HUES64 (cell line): Measurements from ENCODE around the gene LASP1.
"Not testable (repeated sequence)": the region's sequence is repeated elsewhere in the genome, so short reads cannot be mapped to it uniquely, and the experiment has no call there.

ENCODE experiments used
- H3K27ac ChIP-seq: 2 replicates; pipeline ENCODE4 v1.7.0; 2013; ENCODE audit warnings: low read depth, low read length, inconsistent platforms
- H3K27me3 ChIP-seq: 2 replicates; pipeline ENCODE4 v1.6.1; 2013; ENCODE audit warnings: mild to moderate bottlenecking, low read length; ENCODE audit not compliant: insufficient read depth
- H3K36me3 ChIP-seq: 2 replicates; pipeline ENCODE4 v1.6.1; 2013; ENCODE audit warnings: mild to moderate bottlenecking, low read length; ENCODE audit not compliant: insufficient read depth
- H3K4me1 ChIP-seq: 2 replicates; pipeline ENCODE4 v1.6.1; 2013; ENCODE audit warnings: mild to moderate bottlenecking, low read length, moderate library complexity; ENCODE audit not compliant: insufficient read depth
- H3K4me3 ChIP-seq: 2 replicates; pipeline ENCODE4 v1.5.1; 2013; ENCODE audit warnings: mild to moderate bottlenecking, low read length, moderate library complexity
- H3K9ac ChIP-seq: 2 replicates; pipeline ENCODE4 v1.6.1; 2013; ENCODE audit warnings: mild to moderate bottlenecking, low read depth, low read length
- H3K9me3 ChIP-seq: 2 replicates; pipeline ENCODE4 v1.6.1; 2013; ENCODE audit warnings: low read depth, low read length; ENCODE audit not compliant: insufficient read depth
- WGBS: fragments of 150-250, 120-280 bp; methylation state at CpG from one replicate; pipeline ENCODE4 v1.1.7; 2013; ENCODE audit warnings: missing lambda C conversion rate; 5-methylcytosine and 5-hydroxymethylcytosine counted together

LASP1 gene

GRCh38 chr17:38921756-38922411 lies 52.0 kb downstream of the LASP1 start:
- Histone ChIP-seq H3K27me3 (no peaks in the 10 kb centered on the region), H3K4me1 (peaks cover 18% of the 10 kb centered on the region; the same call in 1 of the 2 replicates), H3K4me3 (no peak overlapping the region), H3K36me3 (peaks cover 26% of the 10 kb centered on the region), H3K9me3 (no peaks in the 10 kb centered on the region), H3K27ac (peak overlapping the region; percentile 78; the same call in 1 of the 2 replicates), H3K9ac (no peak overlapping the region)
- 86% methylated on average over 13 of the region's 13 CpGs for WGBS

GRCh38 chr17:38922538-38923297 lies 52.9 kb downstream of the LASP1 start:
- Histone ChIP-seq H3K36me3 (peaks cover 18% of the 10 kb centered on the region), H3K4me3 (no peak overlapping the region), H3K27ac (peak overlapping the region; percentile 78), H3K4me1 (peaks cover 18% of the 10 kb centered on the region; the same call in 1 of the 2 replicates), H3K9ac (no peak overlapping the region), H3K27me3 (no peaks in the 10 kb centered on the region), H3K9me3 (no peaks in the 10 kb centered on the region)
- WGBS: 67% methylated on average over 6 of the region's 6 CpGs

DNA sequence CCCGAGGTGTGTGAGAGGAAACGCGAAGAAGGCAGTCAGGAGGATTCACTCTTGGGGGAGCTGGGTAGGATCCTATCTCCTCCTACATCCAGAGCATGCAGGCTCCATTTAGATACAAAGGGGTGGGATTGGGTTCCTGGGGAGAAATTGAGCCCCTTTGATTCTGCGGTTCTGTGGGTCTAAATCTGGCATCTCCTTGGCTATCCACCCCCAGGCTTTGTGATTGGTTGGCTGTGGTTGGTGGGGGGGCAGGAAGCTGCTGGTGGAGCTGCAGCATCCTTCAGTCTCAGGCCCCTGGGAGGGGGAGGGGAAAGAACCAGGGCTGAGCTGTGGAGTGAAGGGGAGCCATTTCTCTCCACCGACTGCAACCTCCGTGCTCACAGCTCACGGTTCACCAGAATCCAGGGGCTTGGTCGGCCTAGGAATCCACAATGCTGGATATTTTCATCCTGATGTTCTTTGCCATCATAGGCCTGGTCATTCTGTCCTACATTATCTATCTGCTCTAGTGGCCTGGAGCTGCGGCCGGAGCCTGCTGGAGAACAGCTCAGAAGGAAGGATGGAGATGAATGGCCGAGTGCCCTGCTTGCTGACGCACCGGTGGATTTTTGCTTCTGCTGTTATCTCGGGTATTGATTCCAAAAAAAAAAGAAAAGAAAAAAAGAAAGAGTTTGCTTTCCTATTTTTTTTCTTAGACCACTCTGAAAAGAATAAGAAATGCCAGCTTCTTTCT lies 55.6 kb downstream of the LASP1 start, which contains the start of gene LASP1NB:
Gene LASP1NB, plus strand, starts transcription at position 352 of the 733 bp plus-strand sequence.
- H3K27ac ChIP-seq: no peak within 1 kb of the TSS
- H3K9ac ChIP-seq: peak within 1 kb of the TSS; percentile 61; the same call in 1 of the 2 replicates
- H3K4me3 ChIP-seq: peak within 1 kb of the TSS; percentile 42; the same call in 1 of the 2 replicates
- H3K27me3 ChIP-seq: no peaks in the 10 kb centered on the region
- 50% methylated on average over 11 of the region's 14 CpGs for WGBS
- H3K36me3 ChIP-seq: no peaks in the 10 kb centered on the region
- no peaks in the 10 kb centered on the region for H3K9me3 ChIP-seq
- peaks cover 18% of the 10 kb centered on the region; the same call in 1 of the 2 replicates for H3K4me1 ChIP-seq

GRCh38 chr17:38926293-38927070 lies 56.6 kb downstream of the LASP1 start:
- Histone ChIP-seq H3K9ac (no peak overlapping the region), H3K27ac (no peak overlapping the region), H3K9me3 (no peaks in the 10 kb centered on the region), H3K4me3 (no peak overlapping the region), H3K27me3 (no peaks in the 10 kb centered on the region), H3K36me3 (no peaks in the 10 kb centered on the region), H3K4me1 (peaks cover 18% of the 10 kb centered on the region; the same call in 1 of the 2 replicates)
- WGBS: 97% methylated on average over 2 of the region's 2 CpGs

DNA sequence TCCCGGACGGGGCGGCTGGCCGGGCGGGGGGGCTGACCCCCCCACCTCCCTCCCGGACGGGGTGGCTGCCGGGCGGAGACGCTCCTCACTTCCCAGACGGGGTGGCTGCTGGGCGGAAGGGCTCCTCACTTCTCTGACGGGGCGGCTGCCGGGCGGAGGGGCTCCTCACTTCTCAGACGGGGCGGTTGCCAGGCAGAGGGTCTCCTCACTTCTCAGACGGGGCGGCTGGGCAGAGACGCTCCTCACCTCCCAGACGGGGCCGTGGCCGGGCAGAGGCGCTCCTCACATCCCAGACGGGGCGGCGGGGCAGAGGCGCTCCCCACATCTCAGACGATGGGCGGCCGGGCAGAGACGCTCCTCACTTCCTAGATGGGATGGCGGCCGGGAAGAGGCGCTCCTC lies 60.9 kb downstream of the LASP1 start:
- WGBS: 94% methylated on average over 36 of the region's 36 CpGs
- not testable (repeated sequence) for H3K27ac ChIP-seq, H3K9ac ChIP-seq, H3K27me3 ChIP-seq, H3K36me3 ChIP-seq, H3K4me3 ChIP-seq, H3K4me1 ChIP-seq, H3K9me3 ChIP-seq

- H3K27ac ChIP-seq, H3K27me3 ChIP-seq: not testable (repeated sequence)
- WGBS: 93% methylated on average over 9 of the region's 9 CpGs
These were observed 64.1 kb downstream of the LASP1 start for GRCh38 chr17:38933962-38934361.

GRCh38 chr17:38939987-38940386 lies 70.1 kb downstream of the LASP1 start:
- Histone ChIP-seq H3K9ac (no peak overlapping the region), H3K27ac (no peak overlapping the region), H3K4me1 (0 out of 2 replicates have a peak, but pooled peaks cover 4% of the 10 kb centered on the region), H3K36me3 (no peaks in the 10 kb centered on the region), H3K4me3 (no peak overlapping the region), H3K9me3 (no peaks in the 10 kb centered on the region), H3K27me3 (no peaks in the 10 kb centered on the region)

More at GRCh38 chr17:38933962-38934361, 64.1 kb downstream of the LASP1 start:
- H3K4me1 ChIP-seq, H3K4me3 ChIP-seq, H3K36me3 ChIP-seq, H3K9ac ChIP-seq, H3K9me3 ChIP-seq: not testable (repeated sequence)

DNA sequence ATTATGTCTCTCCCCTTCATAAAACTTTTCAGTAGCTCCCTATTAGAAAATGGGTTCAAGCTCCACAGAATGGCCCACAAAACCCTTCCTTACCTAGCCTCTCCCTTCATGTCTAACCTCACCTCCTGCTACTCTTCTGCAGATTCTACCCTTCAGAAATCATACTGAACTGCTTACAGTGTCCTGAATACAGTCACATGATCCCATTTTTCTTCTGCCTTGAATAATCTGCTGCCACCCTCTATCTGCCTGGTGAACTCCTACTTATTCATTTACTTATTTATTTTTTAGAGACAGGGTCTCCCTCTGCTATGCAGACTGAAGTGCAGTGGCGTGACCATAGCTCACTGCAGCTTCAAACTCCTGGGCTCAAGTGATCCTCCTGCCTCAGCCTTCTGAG lies 70.5 kb downstream of the LASP1 start:
- Histone ChIP-seq H3K27me3 (no peaks in the 10 kb centered on the region), H3K9me3 (no peaks in the 10 kb centered on the region), H3K36me3 (no peaks in the 10 kb centered on the region), H3K9ac (no peak overlapping the region), H3K4me3 (no peak overlapping the region), H3K27ac (no peak overlapping the region), H3K4me1 (0 out of 2 replicates have a peak, but pooled peaks cover 4% of the 10 kb centered on the region)
- WGBS: 92% methylated on average over 1 of the region's 1 CpG

DNA sequence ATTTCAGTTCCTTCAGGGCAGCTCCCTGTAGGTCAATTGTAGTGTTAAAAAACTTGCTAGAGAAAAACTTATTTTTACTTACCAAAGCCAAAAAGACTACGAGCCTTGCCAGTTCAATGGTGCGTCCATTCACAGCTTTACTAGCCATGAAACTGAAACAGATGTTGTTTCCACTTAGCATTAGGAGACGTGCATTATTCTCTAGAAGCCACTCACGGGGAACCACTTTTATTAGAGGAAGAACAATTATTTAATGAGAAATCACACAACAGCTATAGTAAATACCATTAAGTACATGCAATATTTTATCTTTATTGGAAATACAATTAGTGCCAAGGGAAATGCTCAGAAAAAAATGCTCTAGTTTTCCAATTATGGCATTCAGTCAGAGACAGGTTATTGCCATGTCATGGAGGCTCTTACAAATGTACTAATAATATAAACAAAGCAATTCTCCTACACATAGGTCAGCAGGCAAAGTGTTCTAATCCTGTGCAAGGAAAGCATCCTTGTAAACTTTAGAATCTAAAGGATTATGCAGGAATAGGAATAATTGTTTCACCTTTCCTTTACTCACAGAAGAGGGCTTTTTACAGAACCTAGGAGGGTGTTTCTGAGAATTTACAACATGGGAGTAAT lies 73.0 kb downstream of the LASP1 start:
- H3K4me1 ChIP-seq: 0 out of 2 replicates have a peak, but pooled peaks cover 4% of the 10 kb centered on the region
- H3K4me3 ChIP-seq: no peak overlapping the region
- no peak overlapping the region for H3K9ac ChIP-seq
- H3K27me3 ChIP-seq: no peaks in the 10 kb centered on the region
- H3K27ac ChIP-seq: no peak overlapping the region
- no peaks in the 10 kb centered on the region for H3K36me3 ChIP-seq
- WGBS: 83% methylated on average over 4 of the region's 4 CpGs
- H3K9me3 ChIP-seq: no peaks in the 10 kb centered on the region

GRCh38 chr17:38943607-38944006 lies 73.7 kb downstream of the LASP1 start:
- Histone ChIP-seq H3K9ac (no peak overlapping the region), H3K27me3 (no peaks in the 10 kb centered on the region), H3K9me3 (no peaks in the 10 kb centered on the region), H3K36me3 (no peaks in the 10 kb centered on the region), H3K27ac (no peak overlapping the region), H3K4me1 (0 out of 2 replicates have a peak, but pooled peaks cover under 1% of the 10 kb centered on the region), H3K4me3 (no peak overlapping the region)
- 91% methylated on average over 7 of the region's 8 CpGs for WGBS
